GM12878 (cell line): Measurements from ENCODE around the gene LDLRAD4. TPM values are rescaled to one million over a fixed set of nuclear protein-coding genes. Genes with fewer than 3 reads are reported as not detected.

Experiments
- ATAC-seq: fragments of 200-7000 bp; cut with Tn5 transposase; 3 replicates; pipeline ENCODE4 v1.9.1; 2020; ENCODE audit warnings: mild to moderate bottlenecking, moderate library complexity
- BruUV-seq: library from RNA; stranded (reverse); fragments of 400-500 nt; replicated peaks from 2 replicates; lab custom pipeline; 2021; lab: Mats Ljungman, UMichigan
- CTCF ChIA-PET: fragments of 300-600 bp; sonication (Branson Sonifier 250); formaldehyde crosslinking; extraction: SDS; loops from one replicate; lab custom pipeline; 2021; ENCODE audit warnings: inconsistent platforms; lab: Yijun Ruan, JAX
- POLR2A ChIA-PET: fragments of 350-600 bp; formaldehyde crosslinking; extraction: SDS; loops from one replicate; lab custom pipeline; 2021; ENCODE audit warnings: inconsistent platforms; lab: Charles Lee
- RAD21 ChIA-PET: fragments of 300-600 bp; sonication (Branson Sonifier 250); formaldehyde crosslinking; loops from one replicate; lab custom pipeline; 2023; ENCODE audit warnings: antibody characterized with exemption; ENCODE audit not compliant: unreplicated experiment; lab: Charles Lee
- SMC1A ChIA-PET: fragments of 300-600 bp; sonication (Branson Sonifier 250); formaldehyde crosslinking; loops from one replicate; lab custom pipeline; 2023; ENCODE audit not compliant: unreplicated experiment, uncharacterized antibody; lab: Charles Lee
- DNase-seq: peaks from one replicate; pipeline ENCODE4 v3.0.0-alpha.2; 2011; ENCODE audit warnings: low read depth, low spot score
- FAIRE-seq: peaks from 3 replicates; lab custom pipeline; 2011; peaks lifted over from hg19 to GRCh38; lab: Jason Lieb, UNC
- H2AFZ ChIP-seq: 2 replicates; pipeline ENCODE4 v1.6.0; 2011; ENCODE audit warnings: low read depth, low read length, control low read depth; ENCODE audit not compliant: control insufficient read depth
- H3K27ac ChIP-seq: 2 replicates; pipeline ENCODE4 v1.5.1; 2011; ENCODE audit warnings: control low read depth; ENCODE audit not compliant: control insufficient read depth, insufficient read depth
- H3K27me3 ChIP-seq, 2 experiments: replicated peaks in 1 of 2; 2 replicates each; pipeline versions ENCODE4 v1.6.0 to v1.6.1; 2011; ENCODE audit warnings: low read length in 1 of 2; ENCODE audit not compliant: control insufficient read depth in 2 of 2, insufficient read depth in 2 of 2
- H3K36me3 ChIP-seq, 2 experiments: 2 replicates each; pipeline ENCODE4 v1.5.1; 2011; ENCODE audit warnings: low read length in 1 of 2; ENCODE audit not compliant: control insufficient read depth in 2 of 2, insufficient read depth in 2 of 2
- H3K4me1 ChIP-seq: 2 replicates; pipeline ENCODE4 v1.6.1; 2011; ENCODE audit warnings: mild to moderate bottlenecking, low read length, moderate library complexity, mixed read lengths; ENCODE audit not compliant: control insufficient read depth, insufficient read depth
- H3K4me2 ChIP-seq: 2 replicates; pipeline ENCODE4 v1.6.0; 2011; ENCODE audit warnings: control low read depth; ENCODE audit not compliant: control insufficient read depth, insufficient read depth
- H3K4me3 ChIP-seq: fragments of 200-600 bp; sonication (generic); 2 replicates; pipeline ENCODE4 v1.5.1; 2016
- H3K79me2 ChIP-seq: 2 replicates; pipeline ENCODE4 v1.6.0; 2011; ENCODE audit warnings: low read length; ENCODE audit not compliant: control insufficient read depth, insufficient read depth
- H3K9ac ChIP-seq: 2 replicates; pipeline ENCODE4 v1.8.0; 2011; ENCODE audit warnings: low read length, control low read depth, mixed read lengths; ENCODE audit not compliant: control insufficient read depth, insufficient read depth
- H3K9me3 ChIP-seq: replicated peaks from 3 replicates; pipeline ENCODE4 v1.5.1; 2011; ENCODE audit warnings: mild to moderate bottlenecking, low read length; ENCODE audit not compliant: control insufficient read depth, insufficient read depth
- H4K20me1 ChIP-seq: 2 replicates; pipeline ENCODE4 v1.6.0; 2011; ENCODE audit not compliant: control insufficient read depth, insufficient read depth
- CEBPB ChIP-seq, 2 experiments: fragments of 150-350 bp in 1 of 2; IDR thresholded peaks; 2 replicates each; pipeline ENCODE4 v1.6.1; 2012 to 2014; ENCODE audit warnings: low read depth in 2 of 2, low read length in 2 of 2, borderline replicate concordance in 1 of 2, inconsistent platforms in 1 of 2
- CTCF ChIP-seq, 3 experiments: IDR thresholded peaks in 2 of 3; conservative IDR thresholded peaks in 1 of 3; 2 replicates each; pipeline ENCODE4 v1.5.1; 2011; ENCODE audit warnings: low read depth in 3 of 3, low read length in 3 of 3, mild to moderate bottlenecking in 3 of 3, control low read depth in 2 of 3, moderate library complexity in 2 of 3, inconsistent platforms in 1 of 3, mixed read lengths in 1 of 3; ENCODE audit not compliant: control insufficient read depth in 2 of 3, insufficient read depth in 1 of 3; ENCODE audit errors: extremely low read depth in 1 of 3
- HDGF ChIP-seq: fragments of 450-650 bp; IDR thresholded peaks from 2 replicates; pipeline ENCODE4 v1.6.1; 2016; ENCODE audit warnings: antibody characterized with exemption
- IRF4 ChIP-seq: IDR thresholded peaks from 2 replicates; pipeline ENCODE4 v1.6.1; 2011; ENCODE audit warnings: low read depth, low read length
- NKRF ChIP-seq: fragments of 450-650 bp; conservative IDR thresholded peaks from 2 replicates; pipeline ENCODE4 v1.6.1; 2017; ENCODE audit warnings: mild to moderate bottlenecking, moderate library complexity
- RCOR1 ChIP-seq: conservative IDR thresholded peaks from 2 replicates; pipeline ENCODE4 v1.6.1; 2012; ENCODE audit warnings: low read depth, low read length, improper control_type of control experiment
- SREBF2 ChIP-seq: IDR thresholded peaks from 2 replicates; pipeline ENCODE4 v1.6.1; 2012; ENCODE audit warnings: mild to moderate bottlenecking, low read length
- ZBED1 ChIP-seq: IDR thresholded peaks from 2 replicates; pipeline ENCODE4 v1.6.1; 2016; ENCODE audit warnings: borderline replicate concordance
- ZSCAN29 ChIP-seq: fragments of 450-650 bp; IDR thresholded peaks from 2 replicates; pipeline ENCODE4 v1.6.1; 2017; ENCODE audit warnings: mild to moderate bottlenecking, moderate library complexity
- WGBS: methylation state at CpG from one replicate; pipeline ENCODE4 v1.1.6; 2016; ENCODE audit warnings: low lambda C conversion rate; ENCODE audit not compliant: insufficient replicate concordance, insufficient coverage; ENCODE audit errors: missing lambda C conversion rate; 5-methylcytosine and 5-hydroxymethylcytosine counted together
- in situ Hi-C: fragments of 300-500 bp; cut with MboI; formaldehyde crosslinking; loops from 9 replicates; pipeline ENCODE4 v1.14.3; 2018; ENCODE audit warnings: mixed read lengths
- intact Hi-C: fragments of 100-400 bp; cut with micrococcal nuclease; formaldehyde crosslinking; loops from one replicate; pipeline ENCODE4 v1.14.2; 2022; ENCODE audit not compliant: unreplicated experiment
- polyA plus RNA-seq, 11 experiments: library from polyadenylated mRNA; depleted of rRNA in 4 of 11; unstranded in 6 of 11; stranded (reverse) in 5 of 11; fragments of >200 nt; fragmentation: Nextera tagmentation in 4 of 11; fragmentation: Illumina TruSeq in 1 of 11; extraction: Ambion mirVana in 4 of 11; extraction: Trizol in 1 of 11; gene quantifications; 1 replicate in 1 of 11; 2 replicates in 10 of 11; pipeline versions ENCODE4 v1.2.1 to v1.2.3, GENCODE V29; 2011 to 2016; ENCODE audit warnings: inconsistent platforms in 2 of 11, missing spikeins in 2 of 11, low read depth in 1 of 11
- total RNA-seq, 4 experiments: library from RNA; depleted of rRNA in 3 of 4; stranded (reverse); fragments of >200 nt in 3 of 4; fragmentation: Illumina TruSeq in 1 of 4; extraction: Trizol in 1 of 4; gene quantifications; 2 replicates each; pipeline versions ENCODE4 v1.2.1 to v1.2.3, GENCODE V29; 2013 to 2021
- TF ChIP-seq, protein P1 (sequence below): fragments of 450-650 bp; IDR thresholded peaks from 2 replicates; pipeline ENCODE4 v1.6.1; 2016; ENCODE audit warnings: mild to moderate bottlenecking

LDLRAD4 gene
- total and polyA plus RNA-seq, 10 of the 15 experiments (the other 5 are each of a cell fraction or from before 2014, with no cell fraction given): 2.7 to 16.8 (median 11.2) TPM

DNA sequence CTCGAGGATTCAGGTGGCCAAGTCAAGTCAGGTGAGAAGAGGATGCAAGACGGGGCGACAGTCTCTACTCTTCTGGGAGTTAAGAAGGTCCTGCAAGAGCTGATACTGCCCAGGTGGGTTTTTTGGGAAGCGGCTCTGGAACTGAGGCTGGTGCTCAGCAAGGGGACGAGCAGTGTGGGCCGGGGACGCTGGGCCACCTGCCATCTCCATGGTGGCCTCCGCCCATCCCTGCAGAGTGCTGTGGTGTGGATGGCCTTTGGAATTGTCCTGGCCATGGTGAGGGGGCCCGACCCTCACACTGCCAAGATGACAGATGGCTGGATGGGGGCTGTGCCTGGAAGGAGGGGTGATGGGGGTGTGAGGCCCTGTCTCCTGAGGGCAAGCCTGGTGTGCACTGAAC, 34.2 kb upstream of the LDLRAD4 start (continued):
- TF ChIP-seq SREBF2: no peak

- no peak overlapping the region for H2AFZ ChIP-seq
- in situ Hi-C loops (no loop called here), intact Hi-C loops (no loop called here)
- ChIA-PET SMC1A (no interaction called here), CTCF (no interaction called here), POLR2A (no interaction called here), RAD21 (no interaction called here)
- ATAC-seq: no peak
- no peak overlapping the region for H3K4me3 ChIP-seq
- no peak overlapping the region for H3K27ac ChIP-seq
- H3K4me2 ChIP-seq: no peak overlapping the region
- TF ChIP-seq ZBED1 (no peak), RCOR1 (no peak), NKRF (no peak), IRF4 (no peak), HDGF (no peak), ZSCAN29 (no peak), CTCF (IDR thresholded peaks at IDR 0.05 in 2 of 3, conservative IDR thresholded peaks at IDR 0.05 in 1 of 3; ENCODE audit: control insufficient read depth in 2 of 3, extremely low read depth in 1 of 3, insufficient read depth in 1 of 3, low read depth in 3 of 3, low read length in 3 of 3) (no peak), CEBPB (IDR thresholded peaks at IDR 0.05; ENCODE audit: borderline replicate concordance in 1 of 2, low read depth in 2 of 2, low read length in 2 of 2) (no peak)
- TF ChIP-seq, protein P1, sequence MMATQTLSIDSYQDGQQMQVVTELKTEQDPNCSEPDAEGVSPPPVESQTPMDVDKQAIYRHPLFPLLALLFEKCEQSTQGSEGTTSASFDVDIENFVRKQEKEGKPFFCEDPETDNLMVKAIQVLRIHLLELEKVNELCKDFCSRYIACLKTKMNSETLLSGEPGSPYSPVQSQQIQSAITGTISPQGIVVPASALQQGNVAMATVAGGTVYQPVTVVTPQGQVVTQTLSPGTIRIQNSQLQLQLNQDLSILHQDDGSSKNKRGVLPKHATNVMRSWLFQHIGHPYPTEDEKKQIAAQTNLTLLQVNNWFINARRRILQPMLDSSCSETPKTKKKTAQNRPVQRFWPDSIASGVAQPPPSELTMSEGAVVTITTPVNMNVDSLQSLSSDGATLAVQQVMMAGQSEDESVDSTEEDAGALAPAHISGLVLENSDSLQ: no peak
- no peaks in the 10 kb centered on the region; a peak in 3 of 4 replicates for H3K27me3 ChIP-seq
- no peaks in the 10 kb centered on the region for H4K20me1 ChIP-seq
- no peak for DNase-seq
- no peaks in the 10 kb centered on the region; the same call in 2 of the 3 replicates for H3K9me3 ChIP-seq
- 55% methylated on average over 8 of the region's 8 CpGs for WGBS
- no peaks in the 10 kb centered on the region for H3K79me2 ChIP-seq
- BruUV-seq: no TSS peak
- no peaks in the 10 kb centered on the region for H3K36me3 ChIP-seq
- H3K4me1 ChIP-seq: no peaks in the 10 kb centered on the region
- FAIRE-seq: no peak
- no peak overlapping the region for H3K9ac ChIP-seq
Observed at GRCh38 chr18:13185675-13186198, 32.8 kb upstream of the LDLRAD4 start.
